HG03175 (cell line): Measurements from ENCODE around the gene EXOC3L4.

Source experiments
- ATAC-seq: cut with Tn5 transposase; IDR thresholded peaks from one replicate; pipeline ENCODE4 v1.9.1; 2021; ENCODE audit warnings: mild to moderate bottlenecking, moderate library complexity; ENCODE audit not compliant: unreplicated experiment

EXOC3L4 gene

GRCh38 chr14:103070263-103070885 is 24.2 kb upstream of the EXOC3L4 start:
- ATAC-seq = no peak

DNA sequence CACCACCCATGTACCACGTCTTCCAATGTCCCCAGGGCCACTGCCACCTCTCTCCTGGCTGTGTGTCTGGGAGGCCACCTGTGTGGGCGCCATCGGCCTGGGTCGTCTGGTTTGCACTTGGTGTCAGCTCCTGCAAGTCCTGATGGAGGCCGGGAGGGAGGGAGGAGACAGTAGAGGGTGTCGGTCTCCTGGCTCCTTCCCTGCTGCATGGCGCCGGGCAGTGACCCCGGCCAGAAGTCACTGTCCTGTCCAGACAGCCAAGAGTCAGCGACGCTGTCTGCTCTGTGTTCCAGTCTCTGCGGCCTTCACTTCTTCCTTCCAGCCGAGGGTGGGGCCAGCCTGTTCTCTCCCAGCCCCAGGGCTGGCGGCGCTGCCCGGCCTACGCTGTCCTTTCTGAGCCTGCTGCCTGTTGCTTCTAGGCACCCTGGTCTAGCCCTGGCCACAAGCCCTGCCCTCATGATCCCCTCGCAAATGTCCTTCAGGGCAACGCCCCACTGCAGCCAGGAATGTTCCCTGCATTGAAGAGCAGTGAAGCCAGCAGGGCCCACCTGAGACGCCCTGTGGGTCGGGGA is 23.5 kb upstream of the EXOC3L4 start:
- ATAC-seq = no peak

DNA sequence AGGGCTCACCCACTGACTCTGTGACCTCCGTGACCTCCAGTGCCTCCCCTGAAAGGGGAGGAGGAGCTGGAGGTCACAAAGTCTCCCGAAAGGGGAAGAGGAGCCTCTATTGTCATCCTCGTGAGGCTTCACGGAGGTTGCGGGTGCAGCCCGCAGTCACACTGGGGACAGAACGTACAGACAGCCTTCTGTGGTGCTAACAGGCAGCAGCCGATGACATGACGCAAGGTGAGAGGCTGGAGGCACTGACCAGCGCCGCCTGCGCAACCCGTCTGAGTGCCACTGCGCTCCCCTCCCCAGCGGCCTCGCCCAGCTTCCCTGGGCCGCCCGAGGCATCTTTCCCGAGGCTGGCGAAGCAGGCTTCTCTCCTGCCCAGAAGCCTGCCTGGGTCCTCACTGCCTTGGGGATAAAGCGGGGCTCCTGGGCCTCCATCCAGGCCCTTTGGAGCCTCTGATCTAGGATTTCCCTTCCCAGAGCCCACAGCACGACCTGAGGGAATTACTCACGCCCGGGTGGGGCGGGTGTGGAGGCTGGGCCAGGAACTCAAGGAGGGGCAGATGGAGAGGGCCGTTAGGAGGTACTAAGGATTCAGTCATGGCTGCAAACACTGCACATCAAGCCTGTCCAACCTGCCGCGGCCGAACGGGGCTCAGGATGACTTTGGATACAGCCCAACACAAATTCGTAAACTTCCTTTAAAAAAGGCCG is 22.8 kb upstream of the EXOC3L4 start:
- no peak for ATAC-seq

DNA sequence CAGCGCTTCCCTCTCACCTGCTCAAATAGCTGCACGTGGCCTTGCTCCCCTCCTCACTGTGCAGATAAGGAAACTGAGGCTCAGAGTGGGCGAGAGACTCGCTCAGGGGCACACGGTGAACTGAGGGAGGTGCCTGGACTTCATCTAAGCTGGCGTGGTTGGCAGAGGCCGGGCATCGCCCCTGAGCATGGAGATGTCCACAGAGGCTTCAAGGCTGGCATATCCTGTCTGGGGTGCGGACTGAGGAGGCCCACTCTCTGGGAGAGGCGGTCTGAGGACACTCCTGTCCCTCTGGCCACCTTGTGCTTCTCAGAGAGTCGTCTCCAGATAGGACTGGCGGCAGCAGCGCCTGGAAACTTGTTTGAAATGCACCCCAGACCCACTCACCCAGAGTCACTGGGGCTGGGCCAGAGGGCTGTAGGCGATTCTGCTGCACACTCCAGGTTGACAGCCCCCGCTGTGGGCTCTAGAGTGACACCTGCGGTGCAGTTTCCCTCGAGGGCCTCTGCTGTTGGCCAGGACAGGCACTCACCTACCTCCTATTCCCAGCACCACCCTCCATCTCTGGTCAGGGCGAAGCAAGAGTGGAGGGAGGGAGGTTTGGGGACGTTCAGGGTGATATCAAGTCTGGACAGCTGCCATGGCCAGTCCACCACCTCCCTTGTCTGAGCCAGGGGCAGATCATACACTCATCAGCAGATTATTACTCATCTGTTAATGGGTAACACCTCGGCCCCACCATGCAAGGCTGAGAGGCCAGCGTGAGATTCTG is 21.7 kb upstream of the EXOC3L4 start:
- ATAC-seq = no peak

GRCh38 chr14:103073367-103073875 is 21.1 kb upstream of the EXOC3L4 start:
- ATAC-seq = no peak

GRCh38 chr14:103073876-103074728 is 20.4 kb upstream of the EXOC3L4 start:
- no peak for ATAC-seq

DNA sequence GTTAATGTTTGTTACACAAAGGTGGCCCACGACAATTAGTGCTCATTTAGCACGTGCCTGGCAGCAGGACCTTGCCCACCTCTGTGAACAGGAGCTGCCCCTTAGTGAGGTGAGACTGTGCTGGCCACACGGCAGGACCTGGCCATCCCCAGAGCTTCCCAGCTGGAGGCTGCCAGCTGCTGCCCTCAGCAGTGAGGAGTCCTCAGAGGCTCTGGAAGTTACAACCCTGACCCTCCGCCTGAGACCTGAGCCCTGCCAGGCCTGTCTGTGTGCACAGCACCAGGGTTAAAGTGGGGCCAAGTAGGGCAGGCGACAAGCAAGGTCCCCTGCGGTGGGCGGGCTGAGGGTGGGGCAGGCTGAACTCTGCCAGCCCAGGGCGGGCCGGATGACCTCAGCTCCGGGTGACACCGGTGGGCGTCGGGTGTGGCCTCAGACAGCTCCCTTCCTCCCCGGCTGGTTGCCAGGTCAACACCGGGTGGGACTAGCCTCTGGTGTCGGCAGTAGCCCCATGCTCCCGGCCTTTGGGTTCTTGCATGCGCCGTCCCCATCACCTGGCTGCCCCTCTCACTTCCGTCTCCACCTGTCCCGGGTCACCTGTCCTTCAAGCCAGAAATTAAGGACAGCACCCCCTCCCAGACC is 19.7 kb upstream of the EXOC3L4 start:
- ATAC-seq = no peak

GRCh38 chr14:103078420-103078749 is 16.1 kb upstream of the EXOC3L4 start:
- peak; percentile 56 for ATAC-seq

- no peak for ATAC-seq
Observed at GRCh38 chr14:103078860-103079587, 15.5 kb upstream of the EXOC3L4 start.

GRCh38 chr14:103081951-103082350 is 12.6 kb upstream of the EXOC3L4 start:
- ATAC-seq = no peak

GRCh38 chr14:103084021-103084919 is 10.3 kb upstream of the EXOC3L4 start, which contains the start of gene LBHD2:
LBHD2 (plus strand) TSS chr14:103084210; CDS start chr14:103086013, 1,803 bp downstream.
- no peak for ATAC-seq

DNA sequence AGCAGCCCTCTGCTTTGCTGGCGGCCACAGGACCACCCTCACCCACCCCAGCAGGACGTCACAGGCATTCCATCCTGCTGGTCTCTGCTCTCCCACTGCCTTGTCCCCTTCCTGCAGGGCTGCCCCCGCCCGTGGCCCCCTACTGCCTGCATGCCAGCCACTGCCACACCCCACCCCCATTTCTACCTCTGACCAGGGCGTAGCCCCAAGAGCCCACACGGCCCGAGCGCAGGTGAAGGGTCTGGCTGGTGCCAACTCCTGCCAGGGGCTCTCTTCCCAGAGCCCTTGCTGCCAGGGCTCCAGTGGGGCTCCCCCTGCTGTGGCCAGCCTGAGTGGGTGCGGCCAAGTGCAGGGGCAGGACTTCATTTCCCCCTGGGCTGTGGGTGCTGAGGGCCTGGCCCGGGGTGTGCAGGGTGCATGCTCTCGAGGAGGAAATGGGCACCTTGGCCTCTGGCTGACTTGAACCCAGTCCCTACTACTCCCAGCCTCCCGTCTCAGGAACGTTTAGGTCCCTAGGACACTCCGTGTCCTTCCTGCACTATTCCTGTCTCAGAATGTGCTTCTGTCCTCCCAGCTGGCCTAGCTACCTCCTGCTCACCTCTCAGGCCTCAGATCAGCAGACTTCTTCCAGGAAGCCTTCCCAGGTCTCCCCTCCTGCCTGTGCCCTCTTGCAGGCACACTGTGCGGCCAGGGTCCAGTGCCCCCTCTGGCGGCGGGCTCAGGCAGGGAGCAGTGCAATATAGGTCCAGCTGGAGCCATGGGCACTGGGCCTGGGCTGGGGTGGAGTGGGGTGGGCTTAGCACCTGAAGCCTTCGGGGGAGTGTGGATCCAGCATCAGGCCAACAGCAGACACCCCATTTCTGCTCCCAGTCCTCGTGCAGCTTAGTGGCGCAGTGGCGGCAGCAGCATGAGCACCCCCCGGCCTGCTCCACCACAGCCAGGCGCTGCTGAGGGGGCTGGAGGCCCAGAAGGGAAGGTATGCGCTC is 9.1 kb upstream of the EXOC3L4 start:
- ATAC-seq = no peak

DNA sequence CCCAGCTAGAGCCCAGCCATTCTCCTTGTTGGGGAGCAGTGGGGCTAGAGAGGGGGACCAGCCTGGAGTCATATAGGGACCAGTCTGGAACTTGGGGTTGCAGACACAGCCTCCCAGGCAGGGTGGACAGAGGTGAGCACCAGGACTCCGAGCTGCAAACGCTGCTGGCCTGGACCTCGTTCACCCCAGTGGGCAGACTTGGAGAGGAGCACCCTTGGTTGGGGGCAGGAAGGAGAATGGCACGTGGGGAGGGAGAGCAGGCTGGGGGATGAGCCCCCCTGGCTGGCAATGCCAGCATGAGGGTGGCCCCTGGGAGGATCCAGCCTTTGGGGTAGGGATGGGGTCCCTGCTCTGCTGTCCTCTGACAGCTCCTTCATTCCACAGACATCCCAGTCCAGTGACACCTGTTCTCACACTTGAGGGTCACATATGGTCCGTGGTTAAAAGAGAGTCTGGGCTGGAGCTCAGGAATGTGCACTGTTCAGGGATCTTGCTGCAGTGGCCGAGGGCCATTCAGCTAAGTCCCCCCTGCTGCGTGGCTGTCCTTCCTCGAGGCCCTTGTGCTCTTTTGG is 7.7 kb upstream of the EXOC3L4 start:
- no peak for ATAC-seq

GRCh38 chr14:103087343-103087835 is 7.1 kb upstream of the EXOC3L4 start:
- no peak for ATAC-seq

DNA sequence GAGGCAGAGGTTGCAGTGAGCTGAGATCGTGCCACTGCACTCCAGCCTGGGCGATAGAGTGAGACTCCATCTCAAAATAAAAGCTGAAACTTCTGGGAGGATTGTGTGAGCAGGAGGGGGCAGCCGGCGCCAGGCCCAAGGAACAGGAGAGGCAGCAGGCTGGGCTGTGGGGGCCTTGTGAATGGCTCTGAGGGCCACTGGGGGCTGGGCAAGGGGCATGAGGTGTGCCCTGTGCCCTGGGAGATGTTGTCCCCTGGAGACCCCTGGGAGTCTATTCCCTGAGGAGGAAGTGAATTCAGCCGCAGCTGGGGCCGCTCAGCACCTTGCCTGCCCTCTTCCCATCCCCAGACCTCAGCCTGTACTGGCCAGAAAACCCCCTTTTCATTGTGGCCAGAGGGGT is 5.6 kb upstream of the EXOC3L4 start:
- ATAC-seq = no peak
